GM18526 (cell line): ENCODE data around the gene BCR.

Experiments used
- POLR2A ChIP-seq: IDR thresholded peaks from 3 replicates; pipeline ENCODE4 v1.6.1; 2011; ENCODE audit not compliant: insufficient read length; ENCODE audit errors: extremely low read depth

Gene BCR

GRCh38 chr22:23270212-23270733 is 90.0 kb downstream of the BCR start:
- TF ChIP-seq POLR2A = no peak

DNA sequence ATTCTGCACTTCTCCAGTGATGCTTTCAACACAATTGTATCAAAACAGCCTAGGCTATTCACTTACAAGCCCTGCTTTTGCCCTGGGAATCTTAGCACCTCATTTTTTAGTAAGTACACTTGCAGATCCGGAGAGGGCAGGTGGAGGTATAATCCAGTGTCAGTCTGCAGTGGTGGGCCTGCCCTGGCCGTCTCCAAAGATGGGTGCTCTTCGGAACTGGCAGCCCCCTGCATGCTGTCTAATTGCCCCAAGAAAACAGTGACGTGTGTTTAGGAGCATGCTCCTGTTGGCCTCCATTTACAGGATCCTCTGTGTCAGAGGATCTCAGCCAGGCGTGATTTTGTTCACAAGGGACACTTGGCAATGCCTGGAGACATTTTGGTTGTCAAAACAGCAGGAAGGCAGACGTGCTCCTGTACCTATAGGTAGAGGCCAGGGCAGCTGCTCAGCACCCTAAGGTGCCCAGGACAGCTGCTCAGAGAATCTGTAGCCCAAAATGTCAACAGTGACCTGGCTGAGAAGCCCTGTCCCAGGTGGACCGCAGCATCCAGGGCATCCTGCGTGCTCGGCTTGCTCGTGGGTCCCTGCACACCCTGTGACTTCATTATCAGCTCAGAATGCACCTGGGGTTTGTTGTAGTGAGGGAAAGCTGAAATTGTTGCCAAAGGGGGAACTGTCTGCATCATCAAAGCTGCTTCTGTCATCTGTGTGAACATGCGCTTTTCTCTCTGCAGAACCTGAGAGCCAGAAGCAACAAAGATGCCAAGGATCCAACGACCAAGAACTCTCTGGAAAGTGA is 90.7 kb downstream of the BCR start:
- TF ChIP-seq POLR2A = no peak

GRCh38 chr22:23271597-23271908 is 91.2 kb downstream of the BCR start:
- no peak for TF ChIP-seq POLR2A

- TF ChIP-seq POLR2A = no peak
These were observed 92.1 kb downstream of the BCR start for GRCh38 chr22:23272371-23272770.

GRCh38 chr22:23272834-23273233 is 92.5 kb downstream of the BCR start:
- TF ChIP-seq POLR2A = no peak

DNA sequence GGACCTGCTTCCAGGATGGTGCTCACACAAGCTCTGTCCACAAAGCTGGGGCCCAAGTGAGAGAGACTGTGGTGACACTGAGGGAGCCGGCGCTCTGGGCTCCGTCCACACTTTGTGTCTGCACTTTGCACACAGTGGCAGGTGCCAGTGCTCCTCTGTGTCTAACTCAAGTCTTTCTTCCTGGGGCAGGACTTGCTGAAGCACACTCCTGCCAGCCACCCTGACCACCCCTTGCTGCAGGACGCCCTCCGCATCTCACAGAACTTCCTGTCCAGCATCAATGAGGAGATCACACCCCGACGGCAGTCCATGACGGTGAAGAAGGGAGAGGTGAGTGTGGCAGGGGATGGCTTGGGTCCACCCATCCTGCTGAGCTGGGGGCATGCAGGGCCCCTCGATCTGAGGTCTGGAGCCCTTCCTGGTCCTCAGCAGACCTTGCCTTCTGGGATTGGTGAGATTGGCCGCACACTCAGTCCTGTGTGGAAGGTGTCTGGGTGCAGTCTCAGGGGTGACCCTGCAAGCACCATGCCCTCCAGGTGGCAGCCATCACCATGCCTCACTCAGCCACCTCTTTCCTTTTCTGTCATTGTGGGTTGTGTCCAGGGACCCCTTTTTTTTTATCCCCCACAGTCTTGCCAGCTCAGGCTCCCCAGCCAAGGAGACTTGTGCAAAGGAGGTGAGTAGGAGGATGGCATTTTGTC is 93.3 kb downstream of the BCR start:
- no peak for TF ChIP-seq POLR2A

DNA sequence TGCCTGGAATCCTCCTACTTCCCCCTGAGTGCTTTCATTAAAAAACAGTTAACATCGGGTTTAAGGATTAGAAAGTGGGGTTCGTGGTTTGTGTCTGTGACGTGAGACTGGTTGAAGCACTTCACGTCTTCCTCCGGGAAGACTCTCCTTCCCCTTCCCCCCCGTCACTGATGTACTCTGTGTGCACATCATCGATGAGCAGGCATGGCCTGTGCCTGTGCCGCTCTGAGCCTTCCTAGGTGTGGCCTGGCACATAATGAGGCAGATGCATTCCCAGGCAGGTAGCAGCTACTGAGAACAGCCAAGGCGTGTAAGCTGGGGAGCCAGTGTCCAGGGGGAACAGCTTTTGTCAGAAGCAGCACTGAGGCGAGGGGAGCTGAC is 93.8 kb downstream of the BCR start:
- no peak for TF ChIP-seq POLR2A

DNA sequence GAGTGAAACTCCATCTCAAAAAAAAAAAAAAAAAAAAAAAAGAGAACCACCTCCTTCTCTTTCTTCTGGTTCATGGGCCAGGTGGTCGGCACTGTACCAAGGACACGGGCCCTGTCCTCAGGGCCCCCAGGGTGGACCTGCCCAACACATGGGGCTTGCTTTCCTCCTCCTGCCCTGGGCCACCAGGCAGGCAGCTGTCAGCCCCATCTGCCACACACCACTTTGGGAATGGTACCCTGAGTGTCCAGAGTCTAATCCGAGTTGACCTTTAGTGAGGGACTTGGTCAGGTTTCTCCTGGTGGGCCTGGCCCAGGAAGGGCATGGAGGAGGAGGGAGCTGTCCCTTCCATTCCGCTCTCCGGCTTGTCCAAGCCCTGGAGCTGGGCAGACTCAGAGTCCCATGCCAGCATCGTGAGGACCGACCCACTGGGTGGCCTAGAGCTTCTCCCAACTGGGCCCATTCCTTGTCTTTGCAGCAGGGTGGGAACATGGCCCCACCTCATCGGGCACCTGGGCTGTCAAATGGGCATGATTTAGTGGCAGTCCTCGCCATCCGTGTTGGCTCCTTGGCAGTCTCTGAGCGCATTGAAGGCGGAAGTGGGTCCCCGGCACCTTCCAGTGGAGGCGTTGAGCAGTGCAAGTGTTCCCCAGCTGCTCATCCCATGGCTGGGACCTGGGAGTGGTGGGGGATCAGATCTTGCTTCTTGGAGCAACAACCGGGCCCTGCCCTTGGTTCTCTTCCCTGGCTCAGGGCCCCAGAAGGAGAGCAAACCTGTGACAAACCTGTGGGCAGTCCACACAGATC is 94.8 kb downstream of the BCR start:
- no peak for TF ChIP-seq POLR2A

DNA sequence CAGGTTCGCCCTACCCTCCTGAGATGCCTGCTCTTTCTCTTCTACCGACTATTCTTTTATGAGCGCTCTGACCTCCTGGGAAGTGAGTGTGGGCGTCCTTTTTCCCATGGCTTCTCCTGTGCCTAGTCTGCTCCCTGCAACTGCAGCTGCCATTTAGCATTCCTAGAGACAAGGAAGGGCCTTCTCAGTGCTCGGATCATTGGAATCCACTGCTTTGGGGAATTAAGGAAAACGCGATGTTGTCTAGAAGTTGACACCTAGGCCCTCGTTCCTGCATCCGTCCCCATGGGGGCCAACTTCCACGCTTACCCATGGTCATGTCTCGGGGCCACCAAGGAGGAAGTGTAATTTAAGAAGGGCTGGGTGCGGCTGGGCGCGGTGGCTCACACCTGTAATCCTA is 95.4 kb downstream of the BCR start:
- TF ChIP-seq POLR2A = no peak

GRCh38 chr22:23276656-23277582 is 96.6 kb downstream of the BCR start:
- no peak for TF ChIP-seq POLR2A

GRCh38 chr22:23277583-23278295 is 97.4 kb downstream of the BCR start:
- TF ChIP-seq POLR2A = no peak

DNA sequence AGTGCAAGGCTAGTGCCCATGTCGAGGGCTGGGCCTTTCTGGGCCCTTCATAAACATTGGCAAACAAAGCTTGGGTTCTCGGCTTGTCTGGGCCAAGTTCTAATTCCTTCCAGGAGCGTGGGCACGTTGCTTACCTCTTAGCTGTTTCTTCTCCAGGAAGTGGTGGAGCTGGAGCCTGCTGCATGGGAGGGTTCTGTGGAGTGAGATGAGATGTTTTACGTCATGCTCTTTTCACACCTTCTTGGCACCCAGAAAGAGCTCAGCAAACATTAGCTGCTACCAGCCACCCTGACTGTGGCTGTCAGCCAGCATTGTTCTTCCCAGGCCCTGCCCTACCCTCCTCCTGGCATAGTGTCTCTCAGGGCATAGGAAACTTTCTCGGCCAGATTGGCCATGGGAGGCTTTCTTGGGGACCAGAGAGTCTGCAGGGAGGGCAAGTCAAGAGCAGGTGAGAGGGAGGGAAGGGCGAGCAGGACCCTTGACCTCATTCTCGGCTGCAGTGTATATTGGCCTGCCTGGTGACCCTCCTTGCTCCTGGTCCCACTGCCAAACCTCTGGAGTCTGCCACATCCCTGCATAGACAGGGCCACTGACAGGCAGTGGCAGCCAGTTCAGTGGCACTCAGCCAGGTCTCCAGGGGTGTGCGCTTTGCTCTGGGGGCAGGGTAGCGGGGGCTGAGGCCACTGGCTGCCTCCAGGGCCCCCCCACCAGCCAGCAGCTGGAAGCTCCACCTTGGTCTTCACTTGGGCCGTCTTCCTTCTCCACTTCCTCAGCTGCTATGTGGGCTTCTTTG is 98.8 kb downstream of the BCR start:
- TF ChIP-seq POLR2A = no peak

GRCh38 chr22:23279781-23280180 is 99.5 kb downstream of the BCR start:
- no peak for TF ChIP-seq POLR2A
